Liver (tissue), 9 donors: ENCODE data around the gene ST14. TPM values are rescaled to one million over a fixed set of nuclear protein-coding genes. Genes with fewer than 3 reads are reported as not detected.
A peak's percentile ranks its signal among the peaks of the same experiment; 100 is the strongest.

Source experiments
- DNase-seq: peaks from one replicate; pipeline ENCODE4 v3.0.0-alpha.2; 2017; ENCODE audit warnings: low spot score
- H3K27ac ChIP-seq, 2 donors: one replicate each; pipeline ENCODE4 v1.7.0; 2013; ENCODE audit warnings: inconsistent platforms in 2 of 2, low read length in 2 of 2, control low read depth in 1 of 2, low read depth in 1 of 2, mild to moderate bottlenecking in 1 of 2
- H3K27me3 ChIP-seq, 4 donors: one replicate each; pipeline versions ENCODE4 v1.6.1 to v1.7.0; 2013; ENCODE audit warnings: low read length in 3 of 4, inconsistent platforms in 1 of 4, mild to moderate bottlenecking in 1 of 4, moderate library complexity in 1 of 4; ENCODE audit not compliant: control insufficient read depth in 4 of 4, insufficient read depth in 4 of 4
- H3K36me3 ChIP-seq, 4 donors: one replicate each; pipeline versions ENCODE4 v1.6.1 to v1.7.0; 2013; ENCODE audit warnings: low read length in 3 of 4, mild to moderate bottlenecking in 3 of 4, low read depth in 1 of 4, moderate library complexity in 1 of 4; ENCODE audit not compliant: control insufficient read depth in 4 of 4, insufficient read depth in 3 of 4
- H3K4me1 ChIP-seq, 4 donors: one replicate each; pipeline versions ENCODE4 v1.6.1 to v1.7.0; 2013; ENCODE audit warnings: low read length in 3 of 4, mild to moderate bottlenecking in 3 of 4, moderate library complexity in 1 of 4; ENCODE audit not compliant: control insufficient read depth in 4 of 4, insufficient read depth in 4 of 4
- H3K4me3 ChIP-seq, 3 donors: one replicate each; pipeline versions ENCODE4 v1.6.1 to v1.7.0; 2013; ENCODE audit warnings: low read length in 3 of 3, control low read depth in 1 of 3, low read depth in 1 of 3, mild to moderate bottlenecking in 1 of 3
- H3K9ac ChIP-seq, 2 donors: one replicate each; pipeline ENCODE4 v1.7.0; 2013; ENCODE audit warnings: low read length in 2 of 2, mild to moderate bottlenecking in 2 of 2, moderate library complexity in 2 of 2, control low read depth in 1 of 2, low read depth in 1 of 2
- H3K9me3 ChIP-seq, 4 donors: one replicate each; pipeline versions ENCODE4 v1.6.1 to v1.7.0; 2013; ENCODE audit warnings: low read length in 3 of 4; ENCODE audit not compliant: control insufficient read depth in 4 of 4
- EGR1 ChIP-seq, 2 donors: IDR thresholded peaks; 2 replicates each; pipeline ENCODE4 v1.6.1; 2016 to 2018; ENCODE audit warnings: antibody characterized with exemption in 2 of 2, low read depth in 2 of 2
- FOXA1 ChIP-seq: IDR thresholded peaks from 2 replicates; pipeline ENCODE4 v1.6.1; 2016; ENCODE audit warnings: antibody characterized with exemption
- FOXA2 ChIP-seq: IDR thresholded peaks from 2 replicates; pipeline ENCODE4 v1.6.1; 2016; ENCODE audit warnings: antibody characterized with exemption
- GABPA ChIP-seq, 2 donors: IDR thresholded peaks in 1 of 2; conservative IDR thresholded peaks in 1 of 2; 2 replicates each; pipeline ENCODE4 v1.6.1; 2016; ENCODE audit warnings: antibody characterized with exemption in 2 of 2, mild to moderate bottlenecking in 1 of 2, moderate library complexity in 1 of 2
- HNF4A ChIP-seq, 2 donors: conservative IDR thresholded peaks; 2 replicates each; pipeline ENCODE4 v1.6.1; 2016; ENCODE audit warnings: antibody characterized with exemption in 2 of 2, mild to moderate bottlenecking in 2 of 2
- HNF4G ChIP-seq: IDR thresholded peaks from 2 replicates; pipeline ENCODE4 v1.6.1; 2016; ENCODE audit warnings: antibody characterized with exemption
- MAX ChIP-seq: IDR thresholded peaks from 2 replicates; pipeline ENCODE4 v1.6.1; 2016; ENCODE audit warnings: antibody characterized with exemption
- NR2F2 ChIP-seq: IDR thresholded peaks from 2 replicates; pipeline ENCODE4 v1.6.1; 2016; ENCODE audit warnings: antibody characterized with exemption
- RAD21 ChIP-seq, 2 donors: IDR thresholded peaks; 2 replicates each; pipeline ENCODE4 v1.6.1; 2016; ENCODE audit warnings: antibody characterized with exemption in 2 of 2, mild to moderate bottlenecking in 2 of 2
- REST ChIP-seq: IDR thresholded peaks from 2 replicates; pipeline ENCODE4 v1.6.1; 2016; ENCODE audit warnings: antibody characterized with exemption, mild to moderate bottlenecking
- RXRA ChIP-seq, 2 donors: IDR thresholded peaks; 2 replicates each; pipeline ENCODE4 v1.6.1; 2017 to 2018; ENCODE audit warnings: antibody characterized with exemption in 2 of 2, mild to moderate bottlenecking in 1 of 2
- SP1 ChIP-seq: IDR thresholded peaks from 2 replicates; pipeline ENCODE4 v1.6.1; 2018; ENCODE audit warnings: antibody characterized with exemption, mild to moderate bottlenecking
- TAF1 ChIP-seq: conservative IDR thresholded peaks from 2 replicates; pipeline ENCODE4 v1.6.1; 2016; ENCODE audit warnings: antibody characterized with exemption, mild to moderate bottlenecking
- YY1 ChIP-seq: IDR thresholded peaks from 2 replicates; pipeline ENCODE4 v1.6.1; 2016; ENCODE audit warnings: antibody characterized with exemption, mild to moderate bottlenecking
- WGBS: extraction: QIAGEN DNeasy Blood & Tissue Kit; methylation state at CpG from one replicate; pipeline ENCODE4 v1.1.7; 2013; 5-methylcytosine and 5-hydroxymethylcytosine counted together
- polyA plus RNA-seq, 2 donors: library from polyadenylated mRNA; stranded (reverse) in 1 of 2; unstranded in 1 of 2; fragments of 200-250 nt in 1 of 2; fragments of >200 nt in 1 of 2; fragmentation: Nextera tagmentation in 1 of 2; extraction: Ambion mirVana in 1 of 2; gene quantifications; one replicate each; pipeline versions ENCODE4 v1.2.1 to v1.2.3, GENCODE V29; 2013 to 2015
- total RNA-seq, 2 donors: library from RNA; depleted of rRNA; stranded (reverse); fragments of >200 nt; gene quantifications; one replicate each; pipeline ENCODE4 v1.2.3, GENCODE V29; 2014
- TF ChIP-seq, protein P1 (sequence below): fragments of 150-350 bp; IDR thresholded peaks from 2 replicates; pipeline ENCODE4 v1.5.1; 2017; ENCODE audit warnings: improper control_type of control experiment, low read depth, low read length; ENCODE audit not compliant: missing input control
- TF ChIP-seq, protein P2 (sequence below): IDR thresholded peaks from 2 replicates; pipeline ENCODE4 v1.6.1; 2016; ENCODE audit warnings: antibody characterized with exemption
- donor health status: healthy.
- donor health status: healthy.
- donor health status: healthy.
- donor health status: healthy.
- donor health status: healthy.

The ST14 gene
- total and polyA plus RNA-seq, 4 donors, result 2.8 to 5.9 (median 4.5) TPM

GRCh38 chr11:130114726-130115125 is 44.9 kb upstream of the ST14 start:
- H3K9ac ChIP-seq, result peak overlapping the region in 1 of 2 donors; percentile 23
- H3K4me1 ChIP-seq, result peaks cover 2 to 36% (median 17%) of the 10 kb centered on the region in 4 donors
- 40% methylated on average over 4 of the region's 4 CpGs for WGBS
- H3K36me3 ChIP-seq, result peaks cover 0 to 14% (median 8%) of the 10 kb centered on the region in 4 donors
- H3K27me3 ChIP-seq, result no peaks in the 10 kb centered on the region
- peak overlapping the region; percentile 55 to 68 for H3K27ac ChIP-seq
- no peak for DNase-seq
- no peaks in the 10 kb centered on the region for H3K9me3 ChIP-seq
- H3K4me3 ChIP-seq, result peak overlapping the region in 1 of 3 donors; percentile 25
- TF ChIP-seq SP1 (peak; percentile 81), MAX (no peak), HNF4A (conservative IDR thresholded peaks at IDR 0.05) (peak; percentile 68 to 86), YY1 (peak; percentile 20), EGR1 (IDR thresholded peaks at IDR 0.05; ENCODE audit: low read depth in 2 of 2) (peak; percentile 12 to 15), TAF1 (no peak), RAD21 (IDR thresholded peaks at IDR 0.05) (peak in 1 of 2 donors; percentile 5), HNF4G (peak; percentile 68), RXRA (IDR thresholded peaks at IDR 0.05) (peak; percentile 67 to 83)
- TF ChIP-seq, protein P1, sequence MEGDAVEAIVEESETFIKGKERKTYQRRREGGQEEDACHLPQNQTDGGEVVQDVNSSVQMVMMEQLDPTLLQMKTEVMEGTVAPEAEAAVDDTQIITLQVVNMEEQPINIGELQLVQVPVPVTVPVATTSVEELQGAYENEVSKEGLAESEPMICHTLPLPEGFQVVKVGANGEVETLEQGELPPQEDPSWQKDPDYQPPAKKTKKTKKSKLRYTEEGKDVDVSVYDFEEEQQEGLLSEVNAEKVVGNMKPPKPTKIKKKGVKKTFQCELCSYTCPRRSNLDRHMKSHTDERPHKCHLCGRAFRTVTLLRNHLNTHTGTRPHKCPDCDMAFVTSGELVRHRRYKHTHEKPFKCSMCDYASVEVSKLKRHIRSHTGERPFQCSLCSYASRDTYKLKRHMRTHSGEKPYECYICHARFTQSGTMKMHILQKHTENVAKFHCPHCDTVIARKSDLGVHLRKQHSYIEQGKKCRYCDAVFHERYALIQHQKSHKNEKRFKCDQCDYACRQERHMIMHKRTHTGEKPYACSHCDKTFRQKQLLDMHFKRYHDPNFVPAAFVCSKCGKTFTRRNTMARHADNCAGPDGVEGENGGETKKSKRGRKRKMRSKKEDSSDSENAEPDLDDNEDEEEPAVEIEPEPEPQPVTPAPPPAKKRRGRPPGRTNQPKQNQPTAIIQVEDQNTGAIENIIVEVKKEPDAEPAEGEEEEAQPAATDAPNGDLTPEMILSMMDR, result no peak
- TF ChIP-seq, protein P2, sequence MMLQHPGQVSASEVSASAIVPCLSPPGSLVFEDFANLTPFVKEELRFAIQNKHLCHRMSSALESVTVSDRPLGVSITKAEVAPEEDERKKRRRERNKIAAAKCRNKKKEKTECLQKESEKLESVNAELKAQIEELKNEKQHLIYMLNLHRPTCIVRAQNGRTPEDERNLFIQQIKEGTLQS, result peak; percentile 13

DNA sequence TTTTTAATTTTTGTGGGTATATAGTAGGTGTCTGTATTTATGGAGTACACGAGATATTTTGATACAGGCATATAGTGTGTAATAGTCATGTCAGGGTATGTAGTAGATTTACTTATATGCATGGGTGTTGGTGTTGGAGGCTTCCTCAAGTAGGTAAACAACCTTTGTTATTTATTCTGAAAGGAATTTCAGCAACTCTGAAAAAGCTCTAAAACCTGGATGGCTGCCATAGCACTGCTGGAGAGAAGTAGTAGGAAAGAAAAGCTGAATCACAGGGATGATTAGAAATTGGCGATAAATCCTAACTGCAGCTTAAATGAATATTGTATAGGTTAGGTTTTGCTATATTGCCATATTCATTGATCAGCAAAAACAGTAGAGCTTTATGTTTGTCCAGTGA is 44.4 kb upstream of the ST14 start:
- Histone ChIP-seq H3K4me1 (peaks cover 3 to 41% (median 22%) of the 10 kb centered on the region in 4 donors), H3K27me3 (no peaks in the 10 kb centered on the region), H3K9me3 (no peaks in the 10 kb centered on the region), H3K27ac (peak overlapping the region; percentile 55 to 68), H3K9ac (no peak overlapping the region), H3K4me3 (no peak overlapping the region), H3K36me3 (peaks cover 0 to 14% (median 8%) of the 10 kb centered on the region in 4 donors)
- WGBS, result 32% methylated on average over 2 of the region's 2 CpGs
- DNase-seq, result no peak
- TF ChIP-seq FOXA2 (peak; percentile 60), RAD21 (IDR thresholded peaks at IDR 0.05) (peak in 1 of 2 donors; percentile 42), FOXA1 (peak; percentile 39), HNF4A (conservative IDR thresholded peaks at IDR 0.05) (peak in 1 of 2 donors; percentile 19), HNF4G (no peak), SP1 (no peak), NR2F2 (no peak), MAX (no peak), TAF1 (no peak)
- TF ChIP-seq, protein P2, result no peak

GRCh38 chr11:130118165-130118564 is 41.4 kb upstream of the ST14 start:
- Histone ChIP-seq H3K27ac (no peak overlapping the region), H3K27me3 (no peaks in the 10 kb centered on the region), H3K9me3 (no peaks in the 10 kb centered on the region), H3K36me3 (peaks cover 1 to 14% (median 11%) of the 10 kb centered on the region in 4 donors), H3K9ac (no peak overlapping the region), H3K4me3 (no peak overlapping the region), H3K4me1 (peaks cover 7 to 45% (median 26%) of the 10 kb centered on the region in 4 donors)
- 75% methylated on average over 2 of the region's 2 CpGs for WGBS
- DNase-seq, result no peak
- TF ChIP-seq RAD21 (IDR thresholded peaks at IDR 0.05) (no peak), YY1 (no peak), RXRA (IDR thresholded peaks at IDR 0.05) (no peak), MAX (no peak), FOXA2 (no peak), SP1 (no peak), FOXA1 (no peak), GABPA (IDR thresholded peaks at IDR 0.05 in 1 of 2, conservative IDR thresholded peaks at IDR 0.05 in 1 of 2) (no peak), TAF1 (no peak), HNF4G (no peak), REST (no peak), NR2F2 (no peak)
- TF ChIP-seq, protein P1, result no peak
- TF ChIP-seq, protein P2, result no peak
